Nephron (organoid): Measurements from ENCODE around the gene SENP7.
"Not testable (repeated sequence)": the region's sequence is repeated elsewhere in the genome, so short reads cannot be mapped to it uniquely, and the experiment has no call there.

Experiments used
- H3K27ac Mint-ChIP-seq, 3 experiments: 2 replicates each; pipeline ENCODE4 v1.8.0; 2020; ENCODE audit warnings: mixed read lengths in 3 of 3, mild to moderate bottlenecking in 2 of 3, moderate library complexity in 1 of 3
- H3K27me3 Mint-ChIP-seq: 2 replicates; pipeline ENCODE4 v1.8.0; 2021; ENCODE audit warnings: low read depth, mild to moderate bottlenecking, moderate library complexity, mixed read lengths
- H3K36me3 Mint-ChIP-seq: 2 replicates; pipeline ENCODE4 v1.8.0; 2020; ENCODE audit warnings: low read depth, mixed read lengths
- H3K4me1 Mint-ChIP-seq: 2 replicates; pipeline ENCODE4 v1.8.0; 2020; ENCODE audit warnings: mixed read lengths
- H3K4me3 Mint-ChIP-seq, 3 experiments: 2 replicates each; pipeline ENCODE4 v1.8.0; 2020; ENCODE audit warnings: mild to moderate bottlenecking in 3 of 3, mixed read lengths in 3 of 3, moderate library complexity in 2 of 3
- H3K9me3 Mint-ChIP-seq: 2 replicates; pipeline ENCODE4 v1.8.0; 2020; ENCODE audit warnings: mixed read lengths
- TF ChIP-seq, protein P1 (sequence below), 3 experiments: fragments of 200-600 bp; sonication (generic); IDR thresholded peaks; one replicate each; pipeline ENCODE4 v1.5.0; 2021; ENCODE audit warnings: antibody characterized with exemption in 3 of 3; ENCODE audit not compliant: unreplicated experiment in 3 of 3

The SENP7 gene

DNA sequence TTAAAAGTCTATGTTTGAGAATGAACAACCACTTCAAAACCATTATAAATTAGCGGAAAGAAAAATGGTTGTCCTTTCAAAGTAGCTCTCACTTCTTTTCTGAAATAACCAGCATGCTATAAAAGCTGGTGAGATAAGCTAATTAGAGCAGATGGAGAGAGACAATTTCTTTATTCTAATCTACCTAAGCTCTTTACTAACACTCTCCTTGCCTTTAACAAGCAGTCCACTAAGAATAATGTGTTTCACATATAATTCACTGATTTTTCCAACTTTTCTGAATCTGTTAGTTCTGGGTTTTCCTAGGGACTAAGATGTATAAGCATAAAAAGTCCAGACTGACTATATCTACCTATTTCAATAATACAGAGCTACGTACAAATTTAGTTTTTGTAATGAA is 192.5 kb downstream of the SENP7 start, which contains the start of gene IMPG2:
TSS of gene IMPG2 (minus strand) at position 101 of the 400 bp plus-strand sequence. CDS start 203 bp downstream, outside the sequence.
- Mint-ChIP-seq H3K4me3 (no peak within 1 kb of the TSS), H3K9me3 (no peaks in the 10 kb centered on the region), H3K4me1 (peaks cover 16% of the 10 kb centered on the region), H3K36me3 (peaks cover 3% of the 10 kb centered on the region), H3K27ac (peak within 1 kb of the TSS; percentile 15 to 70 (median 59)), H3K27me3 (no peaks in the 10 kb centered on the region)
- TF ChIP-seq, protein P1, sequence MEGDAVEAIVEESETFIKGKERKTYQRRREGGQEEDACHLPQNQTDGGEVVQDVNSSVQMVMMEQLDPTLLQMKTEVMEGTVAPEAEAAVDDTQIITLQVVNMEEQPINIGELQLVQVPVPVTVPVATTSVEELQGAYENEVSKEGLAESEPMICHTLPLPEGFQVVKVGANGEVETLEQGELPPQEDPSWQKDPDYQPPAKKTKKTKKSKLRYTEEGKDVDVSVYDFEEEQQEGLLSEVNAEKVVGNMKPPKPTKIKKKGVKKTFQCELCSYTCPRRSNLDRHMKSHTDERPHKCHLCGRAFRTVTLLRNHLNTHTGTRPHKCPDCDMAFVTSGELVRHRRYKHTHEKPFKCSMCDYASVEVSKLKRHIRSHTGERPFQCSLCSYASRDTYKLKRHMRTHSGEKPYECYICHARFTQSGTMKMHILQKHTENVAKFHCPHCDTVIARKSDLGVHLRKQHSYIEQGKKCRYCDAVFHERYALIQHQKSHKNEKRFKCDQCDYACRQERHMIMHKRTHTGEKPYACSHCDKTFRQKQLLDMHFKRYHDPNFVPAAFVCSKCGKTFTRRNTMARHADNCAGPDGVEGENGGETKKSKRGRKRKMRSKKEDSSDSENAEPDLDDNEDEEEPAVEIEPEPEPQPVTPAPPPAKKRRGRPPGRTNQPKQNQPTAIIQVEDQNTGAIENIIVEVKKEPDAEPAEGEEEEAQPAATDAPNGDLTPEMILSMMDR (IDR thresholded peaks at IDR 0.05; ENCODE audit: unreplicated experiment in 3 of 3) = no peak

DNA sequence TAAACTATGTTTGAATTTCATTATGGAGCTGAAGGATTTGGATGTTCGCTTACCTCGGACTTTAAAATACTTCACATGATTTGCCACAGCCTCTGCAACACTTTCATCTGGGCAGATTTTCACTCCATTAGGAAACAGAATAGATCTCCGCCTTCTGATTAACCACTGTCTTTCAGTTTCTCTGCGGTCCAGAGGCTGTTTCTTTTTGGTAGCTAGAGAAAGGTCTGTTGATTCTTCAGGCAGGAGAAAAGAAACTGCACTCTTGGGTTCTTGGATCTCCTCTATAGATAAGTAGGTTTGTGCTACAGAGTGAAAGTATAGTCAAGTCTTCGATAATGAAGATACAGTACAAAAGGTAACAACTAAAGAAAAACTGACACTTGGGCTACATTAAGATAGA is 193.5 kb downstream of the SENP7 start:
- H3K36me3 Mint-ChIP-seq = peaks cover 3% of the 10 kb centered on the region
- TF ChIP-seq, protein P1 (IDR thresholded peaks at IDR 0.05; ENCODE audit: unreplicated experiment in 3 of 3) = no peak

DNA sequence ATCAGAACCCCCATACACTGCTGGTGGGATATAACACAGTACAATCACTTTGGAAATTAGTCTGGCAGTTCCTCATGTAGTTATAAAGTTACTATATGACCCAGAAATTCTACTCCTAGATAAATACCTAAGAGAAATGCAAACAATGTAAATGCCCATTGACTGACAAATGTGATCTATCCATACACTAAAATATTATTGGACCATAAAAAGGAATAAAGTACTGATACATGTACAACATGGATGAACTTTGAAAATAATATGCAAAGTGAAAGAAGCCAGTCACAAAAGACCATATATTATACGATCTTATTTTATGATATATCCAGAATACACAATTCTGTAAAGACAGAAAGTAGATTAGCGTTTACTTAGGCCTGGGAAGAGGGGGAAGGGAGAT is 200.5 kb downstream of the SENP7 start:
- Mint-ChIP-seq H3K36me3 (peaks cover 26% of the 10 kb centered on the region), H3K4me1 (peaks cover 32% of the 10 kb centered on the region), H3K27me3 (no peaks in the 10 kb centered on the region), H3K27ac (peak overlapping the region; percentile 56 to 96 (median 75)), H3K9me3 (peaks cover 26% of the 10 kb centered on the region), H3K4me3 (no peak overlapping the region)
- TF ChIP-seq, protein P1 (IDR thresholded peaks at IDR 0.05; ENCODE audit: unreplicated experiment in 3 of 3) = no peak

More for the DNA sequence above, 193.5 kb downstream of the SENP7 start:
- Mint-ChIP-seq H3K27ac (peak overlapping the region; percentile 4 to 59 (median 26)), H3K27me3 (no peaks in the 10 kb centered on the region), H3K4me1 (peaks cover 16% of the 10 kb centered on the region), H3K9me3 (no peaks in the 10 kb centered on the region), H3K4me3 (no peak overlapping the region)

DNA sequence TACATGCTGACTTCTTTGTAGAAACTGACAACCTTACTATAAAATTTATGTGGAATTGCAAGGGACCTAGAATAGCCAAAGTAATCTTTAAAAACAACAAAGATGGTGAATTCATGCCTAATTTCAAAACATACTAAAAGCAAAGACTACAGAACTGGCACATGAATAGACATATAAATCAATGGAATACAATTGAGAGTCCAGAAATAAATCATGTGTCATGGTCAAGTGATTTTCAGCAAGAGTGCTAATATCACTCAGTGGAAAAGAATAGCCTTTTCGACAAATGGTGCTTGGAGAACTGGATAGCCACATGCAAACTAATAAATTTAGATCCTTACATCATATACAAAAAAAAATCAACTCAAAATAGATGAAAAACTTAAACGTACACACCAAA is 201.3 kb downstream of the SENP7 start:
- Mint-ChIP-seq H3K4me1 (peaks cover 32% of the 10 kb centered on the region), H3K36me3 (peaks cover 32% of the 10 kb centered on the region), H3K27ac (peak overlapping the region; percentile 91 to 96 (median 94)), H3K4me3 (peak overlapping the region in 1 of 3 experiments; percentile 11), H3K27me3 (no peaks in the 10 kb centered on the region), H3K9me3 (peaks cover 32% of the 10 kb centered on the region)
- TF ChIP-seq, protein P1 (IDR thresholded peaks at IDR 0.05; ENCODE audit: unreplicated experiment in 3 of 3) = no peak

DNA sequence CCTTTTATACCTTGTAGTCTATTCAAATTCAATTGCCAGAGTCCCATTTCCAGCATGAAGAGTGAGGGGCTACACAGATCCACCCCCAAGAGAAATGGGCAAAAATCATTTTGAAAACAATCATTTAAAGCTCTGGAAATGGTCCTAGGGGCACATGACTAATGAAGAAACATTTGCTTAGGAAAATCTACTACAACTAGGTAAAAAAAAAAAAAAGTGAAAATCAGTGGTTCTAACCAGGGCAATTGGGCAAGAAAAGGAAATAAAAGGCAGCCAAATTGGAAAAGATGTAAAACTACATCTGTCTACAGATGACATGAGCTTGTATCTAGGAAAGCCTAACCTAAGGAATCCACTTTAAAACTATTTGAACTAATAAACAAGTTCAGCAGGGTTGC is 202.0 kb downstream of the SENP7 start:
- Mint-ChIP-seq H3K27me3 (no peaks in the 10 kb centered on the region), H3K9me3 (peaks cover 38% of the 10 kb centered on the region), H3K36me3 (peaks cover 37% of the 10 kb centered on the region), H3K4me3 (peak overlapping the region in 1 of 3 experiments; percentile 44), H3K4me1 (peaks cover 32% of the 10 kb centered on the region), H3K27ac (peak overlapping the region; percentile 94 to 96 (median 94))
- TF ChIP-seq, protein P1 (IDR thresholded peaks at IDR 0.05; ENCODE audit: unreplicated experiment in 3 of 3) = no peak

DNA sequence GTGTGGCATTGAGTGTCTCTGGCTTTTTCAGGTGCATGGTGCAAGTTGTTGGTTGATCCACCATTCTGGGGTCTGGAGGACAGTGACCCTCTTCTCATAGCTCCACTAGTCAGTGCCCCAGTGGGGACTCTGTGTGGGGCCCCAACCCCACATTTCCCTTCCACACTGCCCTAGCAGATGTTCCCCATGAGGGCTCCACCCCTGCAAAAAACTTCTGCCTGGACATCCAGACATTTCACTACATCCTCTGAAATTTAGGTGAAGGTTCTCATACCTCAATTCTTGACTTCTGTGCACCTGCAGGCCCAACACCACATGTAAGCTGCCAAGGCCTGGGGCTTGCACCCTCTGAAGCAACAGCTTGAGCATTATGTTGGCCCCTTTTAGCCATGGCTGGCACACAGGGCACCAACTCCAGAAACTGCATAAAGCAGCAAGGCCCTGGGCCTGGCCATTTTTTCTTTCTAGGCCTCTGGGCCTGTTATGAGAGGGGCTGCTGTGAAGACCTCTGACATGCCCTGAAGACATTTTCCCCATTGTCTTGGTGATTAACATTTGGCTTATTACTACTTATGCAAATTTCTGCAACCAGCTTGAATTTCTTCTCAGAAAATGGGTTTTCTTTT is 204.8 kb downstream of the SENP7 start:
- H3K4me3 Mint-ChIP-seq, H3K27ac Mint-ChIP-seq, H3K27me3 Mint-ChIP-seq: not testable (repeated sequence)
- Mint-ChIP-seq H3K4me1 (peaks cover 32% of the 10 kb centered on the region), H3K9me3 (peaks cover 41% of the 10 kb centered on the region), H3K36me3 (peaks cover 41% of the 10 kb centered on the region)
